GM21737 (cell line): ENCODE results near the gene LDLRAD4.

ENCODE experiments used
- ATAC-seq: cut with Tn5 transposase; IDR thresholded peaks from one replicate; pipeline ENCODE4 v1.9.1; 2021; ENCODE audit warnings: mild to moderate bottlenecking, moderate library complexity; ENCODE audit not compliant: unreplicated experiment

Gene LDLRAD4

GRCh38 chr18:13496691-13497281, 278.2 kb downstream of the LDLRAD4 start:
- ATAC-seq: no peak

GRCh38 chr18:13499803-13500202, 281.2 kb downstream of the LDLRAD4 start:
- no peak for ATAC-seq

- ATAC-seq: no peak
Measured at GRCh38 chr18:13500227-13500865, 281.8 kb downstream of the LDLRAD4 start.

- ATAC-seq: no peak
Measured at GRCh38 chr18:13500869-13501542, 282.4 kb downstream of the LDLRAD4 start.

- no peak for ATAC-seq
Measured at GRCh38 chr18:13501543-13501887, 283.0 kb downstream of the LDLRAD4 start.

GRCh38 chr18:13501891-13502290, 283.3 kb downstream of the LDLRAD4 start:
- peak; percentile 98 for ATAC-seq

- no peak for ATAC-seq
Measured at GRCh38 chr18:13502585-13502984, 284.0 kb downstream of the LDLRAD4 start.

- no peak for ATAC-seq
Measured at GRCh38 chr18:13503836-13504235, 285.3 kb downstream of the LDLRAD4 start.

GRCh38 chr18:13505780-13506345, 287.3 kb downstream of the LDLRAD4 start:
- ATAC-seq: no peak

GRCh38 chr18:13510594-13510993, 292.0 kb downstream of the LDLRAD4 start:
- no peak for ATAC-seq

GRCh38 chr18:13511961-13512577, 293.5 kb downstream of the LDLRAD4 start:
- no peak for ATAC-seq

GRCh38 chr18:13513021-13513420, 294.5 kb downstream of the LDLRAD4 start:
- ATAC-seq: no peak

GRCh38 chr18:13513481-13513880, 294.9 kb downstream of the LDLRAD4 start:
- no peak for ATAC-seq

- ATAC-seq: no peak
Measured at GRCh38 chr18:13514558-13514957, 296.0 kb downstream of the LDLRAD4 start.

GRCh38 chr18:13516855-13517254, 298.3 kb downstream of the LDLRAD4 start:
- no peak for ATAC-seq

- ATAC-seq: no peak
Measured at GRCh38 chr18:13517369-13517768, 298.8 kb downstream of the LDLRAD4 start.

GRCh38 chr18:13518382-13518781, 299.8 kb downstream of the LDLRAD4 start:
- no peak for ATAC-seq

GRCh38 chr18:13520306-13520705, 301.7 kb downstream of the LDLRAD4 start:
- ATAC-seq: no peak

GRCh38 chr18:13520741-13521140, 302.2 kb downstream of the LDLRAD4 start:
- no peak for ATAC-seq

GRCh38 chr18:13521418-13521817, 302.9 kb downstream of the LDLRAD4 start:
- ATAC-seq: no peak

GRCh38 chr18:13522256-13522655, 303.7 kb downstream of the LDLRAD4 start:
- ATAC-seq: no peak
